CD4-positive, CD25-positive, alpha-beta regulatory T cell (primary cell): ENCODE measurements around the gene CHCHD4. TPM values are rescaled to one million over a fixed set of nuclear protein-coding genes. Genes with fewer than 3 reads are reported as not detected.

Experiments
- ATAC-seq, 2 donors: fragments of 150-1000 bp; cut with Tn5 transposase; one replicate each; pipeline ENCODE4 v1.10.0; 2021; ENCODE audit warnings: low read depth in 2 of 2, moderate number of reproducible peaks in 2 of 2, moderate library complexity in 1 of 2
- DNase-seq, 3 donors: peaks; one replicate each; pipeline versions ENCODE4 v3.0.0 to v3.0.0-alpha.2; 2012 to 2022; ENCODE audit warnings: mixed read lengths in 1 of 3
- H3K27ac ChIP-seq: one replicate; pipeline ENCODE4 v1.7.0; 2013; ENCODE audit warnings: mild to moderate bottlenecking, low read length; ENCODE audit not compliant: insufficient read depth, poor library complexity, severe bottlenecking
- H3K27me3 ChIP-seq: one replicate; pipeline ENCODE4 v1.7.0; 2013; ENCODE audit warnings: low read length; ENCODE audit not compliant: control insufficient read depth, insufficient read depth
- H3K36me3 ChIP-seq: one replicate; pipeline ENCODE4 v1.7.0; 2013; ENCODE audit warnings: mild to moderate bottlenecking, low read length, moderate library complexity; ENCODE audit not compliant: control insufficient read depth, insufficient read depth
- H3K4me1 ChIP-seq: 2 replicates; pipeline ENCODE4 v1.7.0; 2013; ENCODE audit warnings: mild to moderate bottlenecking, low read length; ENCODE audit not compliant: insufficient read depth, control insufficient read depth, poor library complexity, severe bottlenecking
- H3K4me3 ChIP-seq: one replicate; pipeline ENCODE4 v1.7.0; 2013; ENCODE audit warnings: low read depth, mild to moderate bottlenecking, low read length, moderate library complexity
- H3K9me3 ChIP-seq, 2 experiments: 1 replicate in 1 of 2; 2 replicates in 1 of 2; pipeline ENCODE4 v1.7.0; 2013; ENCODE audit warnings: low read length in 2 of 2, mild to moderate bottlenecking in 1 of 2, moderate library complexity in 1 of 2; ENCODE audit not compliant: control insufficient read depth in 2 of 2
- H3K27ac Mint-ChIP-seq, 3 donors: one replicate each; pipeline ENCODE4 v1.8.0; 2020 to 2022; ENCODE audit warnings: mild to moderate bottlenecking in 3 of 3, mixed read lengths in 3 of 3, moderate library complexity in 2 of 3
- H3K27me3 Mint-ChIP-seq: one replicate; pipeline ENCODE4 v1.8.0; 2022; ENCODE audit warnings: mild to moderate bottlenecking, mixed read lengths
- H3K36me3 Mint-ChIP-seq: one replicate; pipeline ENCODE4 v1.8.0; 2020; ENCODE audit warnings: mixed read lengths
- H3K4me1 Mint-ChIP-seq, 4 donors: one replicate each; pipeline ENCODE4 v1.8.0; 2020 to 2022; ENCODE audit warnings: mixed read lengths in 4 of 4, mild to moderate bottlenecking in 1 of 4
- H3K4me3 Mint-ChIP-seq, 4 donors: one replicate each; pipeline ENCODE4 v1.8.0; 2020 to 2022; ENCODE audit warnings: mild to moderate bottlenecking in 4 of 4, mixed read lengths in 4 of 4, moderate library complexity in 3 of 4
- H3K9me3 Mint-ChIP-seq, 7 donors: one replicate each; pipeline ENCODE4 v1.8.0; 2020 to 2022; ENCODE audit warnings: mixed read lengths in 7 of 7, mild to moderate bottlenecking in 3 of 7, moderate library complexity in 2 of 7
- polyA plus RNA-seq, 4 donors: library from polyadenylated mRNA; unstranded; fragments of 300-500 nt; fragmentation: Illumina TruSeq; gene quantifications; one replicate each; pipeline ENCODE4 v1.2.3, GENCODE V29; 2021
- total RNA-seq: library from RNA; stranded (reverse); gene quantifications from one replicate; pipeline ENCODE4 v1.2.3, GENCODE V29; 2022

The CHCHD4 gene
- total RNA-seq (3.6 TPM), polyA plus RNA-seq (10 to 100 TPM; 10.3 to 21.1 (median 16.5) TPM)

DNA sequence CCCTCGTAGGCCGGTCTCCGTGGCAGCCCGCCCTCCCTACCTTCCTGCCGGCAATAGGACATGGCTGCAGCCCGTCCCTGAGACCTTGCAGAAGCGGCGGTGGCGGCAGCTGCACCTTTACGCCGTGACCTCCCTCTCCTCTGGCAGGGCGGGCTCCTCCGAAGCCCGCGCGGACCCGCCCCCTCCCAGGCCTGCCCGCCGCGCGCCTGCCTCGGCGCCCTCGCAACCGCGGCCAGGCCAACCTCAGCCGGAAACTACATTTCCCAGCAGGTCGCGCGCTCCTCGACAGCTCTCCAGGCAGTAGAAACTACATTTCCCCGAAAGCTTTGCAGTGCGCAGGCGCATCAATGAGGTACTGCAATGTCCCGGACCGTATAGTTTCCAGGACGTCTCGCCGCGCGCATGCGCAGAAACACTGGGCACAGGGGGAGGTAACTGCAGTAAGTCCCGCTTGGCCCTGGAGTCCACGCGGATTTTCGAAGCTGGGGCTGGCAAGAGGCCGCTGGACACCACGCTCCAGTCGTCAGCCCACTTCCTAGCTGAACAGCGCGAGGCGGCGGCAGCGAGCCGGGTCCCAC, at the start of gene CHCHD4, which contains the start of gene TMEM43:
TSS of gene CHCHD4 (minus strand) at position 256 of the 578 bp plus-strand sequence. CDS start at position 62, 194 bp downstream.
TSS of gene TMEM43 (plus strand) at position 438 of the 578 bp plus-strand sequence. CDS start 142 bp downstream, outside the sequence.
- H3K4me1 ChIP-seq: peaks cover 44% of the 10 kb centered on the region
- peak; percentile 98 to 99 (median 99) for DNase-seq
- H3K36me3 ChIP-seq: peaks cover 20% of the 10 kb centered on the region
- peak; percentile 91 to 93 for ATAC-seq
- Mint-ChIP-seq H3K4me3 (peak within 1 kb of the TSS; percentile 95 to 100 (median 96)), H3K4me1 (peaks cover 12 to 63% (median 49%) of the 10 kb centered on the region in 4 donors), H3K9me3 (no peaks in the 10 kb centered on the region), H3K36me3 (peaks cover 41% of the 10 kb centered on the region), H3K27me3 (no peaks in the 10 kb centered on the region), H3K27ac (peak within 1 kb of the TSS; percentile 85 to 96 (median 95))
- no peaks in the 10 kb centered on the region for H3K27me3 ChIP-seq
- peak within 1 kb of the TSS; percentile 86 for H3K4me3 ChIP-seq
- H3K27ac ChIP-seq: peak within 1 kb of the TSS; percentile 83
- no peaks in the 10 kb centered on the region for H3K9me3 ChIP-seq

DNA sequence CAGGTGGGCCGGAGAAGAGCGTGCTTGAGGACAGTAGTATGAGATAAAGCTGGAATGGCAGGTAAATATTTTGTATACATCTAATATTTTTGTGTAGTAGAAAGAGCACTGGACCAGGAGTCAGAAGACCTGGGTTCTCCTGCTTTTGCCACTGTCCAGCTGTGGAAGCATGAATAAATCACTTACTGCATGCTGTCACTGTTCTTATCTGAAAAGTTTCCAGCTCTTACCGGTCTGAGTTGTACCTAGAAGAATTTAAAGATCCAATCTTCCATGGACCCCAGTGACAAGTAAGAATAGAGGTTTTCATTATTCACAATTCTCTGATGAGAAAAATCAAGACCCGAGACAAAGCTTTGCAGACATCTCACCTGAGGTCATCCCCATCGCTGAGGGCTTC, 47.8 kb upstream of the CHCHD4 start:
- H3K27ac ChIP-seq: no peak overlapping the region
- H3K4me3 ChIP-seq: no peak overlapping the region
- Mint-ChIP-seq H3K27ac (peak overlapping the region in 1 of 3 donors; percentile 45), H3K4me1 (peaks cover 34 to 64% (median 62%) of the 10 kb centered on the region in 4 donors), H3K4me3 (no peak overlapping the region), H3K9me3 (no peaks in the 10 kb centered on the region), H3K36me3 (peaks cover 53% of the 10 kb centered on the region), H3K27me3 (no peaks in the 10 kb centered on the region)
- no peaks in the 10 kb centered on the region for H3K9me3 ChIP-seq
- DNase-seq: no peak
- H3K4me1 ChIP-seq: peaks cover 33% of the 10 kb centered on the region
- H3K27me3 ChIP-seq: no peaks in the 10 kb centered on the region
- H3K36me3 ChIP-seq: peaks cover 54% of the 10 kb centered on the region
- ATAC-seq: no peak

DNA sequence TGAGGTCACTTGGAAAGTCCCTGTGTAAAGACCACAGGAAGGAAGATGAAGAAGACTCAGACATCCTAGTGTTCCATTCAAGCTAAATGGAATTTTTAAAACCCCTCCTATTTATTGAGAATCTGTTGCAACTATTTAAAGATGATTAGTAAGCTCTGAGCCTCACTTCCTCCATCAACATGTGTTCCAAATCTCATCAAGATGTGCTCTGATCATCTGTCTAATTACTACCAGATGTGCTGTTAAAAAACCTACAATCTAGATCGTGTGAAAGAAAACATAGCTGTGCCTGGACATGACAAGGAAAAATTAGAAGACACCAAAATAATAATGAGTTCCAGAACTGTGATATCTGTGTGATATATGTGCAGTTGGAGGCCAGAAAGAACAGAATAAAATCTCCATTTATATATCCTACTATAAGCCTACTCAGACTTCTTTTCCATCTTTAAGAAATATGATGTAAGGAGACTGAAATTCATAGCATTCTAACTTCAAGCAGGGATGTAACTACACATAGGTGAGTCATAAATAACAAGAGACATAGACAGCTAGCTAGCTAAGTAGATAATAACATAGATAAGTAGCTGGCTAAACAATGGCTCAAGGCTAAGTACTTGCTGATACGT, 46.0 kb upstream of the CHCHD4 start:
- H3K4me1 ChIP-seq: peaks cover 16% of the 10 kb centered on the region
- no peaks in the 10 kb centered on the region for H3K9me3 Mint-ChIP-seq
- no peak for ATAC-seq
- H3K27me3 Mint-ChIP-seq: no peaks in the 10 kb centered on the region
- H3K36me3 ChIP-seq: peaks cover 71% of the 10 kb centered on the region
- H3K9me3 ChIP-seq: no peaks in the 10 kb centered on the region
- H3K4me1 Mint-ChIP-seq: peaks cover 27 to 54% (median 48%) of the 10 kb centered on the region in 4 donors
- no peak overlapping the region for H3K4me3 ChIP-seq
- no peak overlapping the region for H3K4me3 Mint-ChIP-seq
- H3K27me3 ChIP-seq: no peaks in the 10 kb centered on the region
- H3K27ac ChIP-seq: no peak overlapping the region
- DNase-seq: no peak
- peaks cover 71% of the 10 kb centered on the region for H3K36me3 Mint-ChIP-seq
- peak overlapping the region in 1 of 3 donors; percentile 5 for H3K27ac Mint-ChIP-seq

DNA sequence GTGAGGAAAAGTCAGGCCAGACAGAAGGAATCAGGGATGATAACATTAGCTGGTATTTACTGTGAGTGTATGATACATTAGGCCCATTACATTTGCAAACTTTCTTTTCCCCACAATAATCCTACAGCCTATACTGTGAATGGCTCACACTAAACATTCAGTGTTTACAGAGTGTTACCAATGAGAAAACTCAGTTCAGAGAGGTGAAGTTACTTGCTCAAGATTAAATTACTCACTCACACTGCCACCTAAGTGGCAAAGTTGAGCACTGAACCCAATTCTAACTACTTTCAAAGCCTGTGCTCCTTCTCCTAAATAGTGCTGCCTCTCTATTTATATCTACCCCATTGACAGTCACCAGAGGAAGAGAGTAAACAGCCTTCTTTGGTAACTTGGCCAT, 45.2 kb upstream of the CHCHD4 start:
- Histone ChIP-seq H3K4me3 (no peak overlapping the region), H3K4me1 (peaks cover 8% of the 10 kb centered on the region), H3K27me3 (no peaks in the 10 kb centered on the region), H3K36me3 (peaks cover 79% of the 10 kb centered on the region), H3K27ac (no peak overlapping the region), H3K9me3 (no peaks in the 10 kb centered on the region)
- no peaks in the 10 kb centered on the region for H3K27me3 Mint-ChIP-seq
- ATAC-seq (no peak), DNase-seq (no peak)
- no peaks in the 10 kb centered on the region for H3K9me3 Mint-ChIP-seq
- H3K4me3 Mint-ChIP-seq: no peak overlapping the region
- peaks cover 78% of the 10 kb centered on the region for H3K36me3 Mint-ChIP-seq
- peaks cover 19 to 47% (median 40%) of the 10 kb centered on the region in 4 donors for H3K4me1 Mint-ChIP-seq
- peak overlapping the region in 1 of 3 donors; percentile 47 for H3K27ac Mint-ChIP-seq

DNA sequence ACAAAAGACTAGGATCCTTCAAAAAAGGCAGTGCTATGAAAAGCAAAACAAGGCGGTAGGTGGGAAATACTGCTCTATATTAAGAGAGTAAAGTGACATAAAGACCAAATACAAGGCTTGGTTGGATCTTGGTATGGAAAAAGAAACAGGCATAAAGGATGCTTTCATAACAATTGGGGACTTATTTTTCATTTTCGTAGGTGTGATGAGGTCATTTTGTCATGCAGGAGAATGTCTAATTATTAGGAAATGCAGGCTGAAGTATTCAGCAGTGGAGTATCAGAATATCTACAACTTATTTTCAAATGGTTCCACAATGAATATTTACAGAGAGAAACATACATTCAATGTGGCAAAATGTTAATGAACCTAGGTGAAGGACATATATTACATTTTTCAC, 44.8 kb upstream of the CHCHD4 start:
- Mint-ChIP-seq H3K36me3 (peaks cover 83% of the 10 kb centered on the region), H3K27me3 (no peaks in the 10 kb centered on the region), H3K4me1 (peaks cover 18 to 44% (median 36%) of the 10 kb centered on the region in 4 donors), H3K4me3 (no peak overlapping the region), H3K9me3 (no peaks in the 10 kb centered on the region), H3K27ac (peak overlapping the region in 1 of 3 donors; percentile 47)
- H3K4me1 ChIP-seq: peaks cover 4% of the 10 kb centered on the region
- no peak for DNase-seq
- H3K9me3 ChIP-seq: no peaks in the 10 kb centered on the region
- no peak overlapping the region for H3K27ac ChIP-seq
- ATAC-seq: no peak
- no peak overlapping the region for H3K4me3 ChIP-seq
- H3K27me3 ChIP-seq: no peaks in the 10 kb centered on the region
- peaks cover 83% of the 10 kb centered on the region for H3K36me3 ChIP-seq

DNA sequence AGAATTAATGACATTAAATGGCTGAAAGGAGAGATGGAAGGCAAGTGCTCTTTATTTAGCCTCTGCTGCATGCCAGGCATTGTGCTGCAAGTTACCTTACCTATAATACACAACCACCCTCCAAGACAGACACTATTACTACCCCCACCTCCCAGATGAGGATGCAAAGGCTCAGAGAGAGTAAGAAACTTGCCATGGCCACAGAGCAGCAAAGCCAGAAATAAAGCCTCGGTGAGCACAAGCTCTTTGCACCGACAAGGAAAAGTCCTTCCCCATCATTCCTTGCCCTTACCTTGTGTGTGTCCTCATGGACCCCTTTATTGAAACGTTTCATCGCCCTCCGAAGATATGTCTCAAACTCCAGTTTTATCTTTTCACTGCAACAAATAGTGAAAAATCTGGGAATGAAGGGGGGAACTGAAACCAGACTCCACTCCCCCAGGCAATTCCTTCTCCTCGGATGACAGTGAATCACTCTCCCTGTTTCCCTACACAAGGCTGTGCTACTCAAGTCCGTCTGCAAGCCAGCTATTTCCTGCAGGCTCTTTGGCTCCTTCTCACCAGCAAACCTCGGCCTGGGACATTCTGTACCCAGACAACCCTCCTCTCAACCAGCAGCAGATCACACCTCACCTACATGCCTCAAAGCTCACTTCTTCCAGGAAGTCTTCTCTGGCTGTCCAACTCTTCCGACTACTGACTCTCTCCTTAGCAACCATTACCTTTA, 42.4 kb upstream of the CHCHD4 start:
- ATAC-seq: no peak
- H3K4me1 Mint-ChIP-seq: peaks cover 13 to 34% (median 24%) of the 10 kb centered on the region in 4 donors
- no peak overlapping the region for H3K27ac ChIP-seq
- peaks cover 4 to 6% of the 10 kb centered on the region in 2 experiments for H3K9me3 ChIP-seq
- peaks cover 95% of the 10 kb centered on the region for H3K36me3 Mint-ChIP-seq
- no peaks in the 10 kb centered on the region for H3K4me1 ChIP-seq
- no peak overlapping the region for H3K4me3 ChIP-seq
- H3K27ac Mint-ChIP-seq: peak overlapping the region in 2 of 3 donors; percentile 33 to 92
- H3K27me3 ChIP-seq: no peaks in the 10 kb centered on the region
- no peaks in the 10 kb centered on the region for H3K27me3 Mint-ChIP-seq
- peaks cover 99% of the 10 kb centered on the region for H3K36me3 ChIP-seq
- no peak for DNase-seq
- peaks cover 0 to 7% (median 0%) of the 10 kb centered on the region in 7 donors for H3K9me3 Mint-ChIP-seq
- no peak overlapping the region for H3K4me3 Mint-ChIP-seq

DNA sequence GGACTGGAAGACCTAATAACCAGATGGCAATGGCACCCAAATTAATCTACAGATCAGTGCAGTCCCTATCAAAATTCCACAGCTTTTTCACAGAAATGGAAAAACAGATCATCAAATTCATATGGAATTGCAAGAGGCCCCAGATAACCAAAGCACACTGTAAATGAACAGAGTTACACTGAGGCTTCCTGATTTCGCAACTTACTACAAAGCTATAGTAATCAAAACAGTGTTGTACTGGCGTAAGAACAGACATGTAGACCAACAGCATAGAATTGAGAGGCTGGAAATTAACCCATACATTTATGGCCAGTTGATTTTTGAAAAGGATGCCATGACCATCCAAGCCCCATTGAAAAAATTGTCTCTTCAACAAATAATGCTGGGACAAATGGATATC, 37.5 kb upstream of the CHCHD4 start:
- H3K27me3 ChIP-seq: no peaks in the 10 kb centered on the region
- H3K27ac ChIP-seq: no peak overlapping the region
- no peaks in the 10 kb centered on the region for H3K4me1 ChIP-seq
- Mint-ChIP-seq H3K27ac (no peak overlapping the region), H3K36me3 (peaks cover 94% of the 10 kb centered on the region), H3K27me3 (no peaks in the 10 kb centered on the region), H3K9me3 (peaks cover 0 to 20% (median 6%) of the 10 kb centered on the region in 7 donors), H3K4me3 (no peak overlapping the region), H3K4me1 (peaks cover 0 to 15% (median 5%) of the 10 kb centered on the region in 4 donors)
- no peak overlapping the region for H3K4me3 ChIP-seq
- DNase-seq: no peak
- H3K36me3 ChIP-seq: peaks cover 99% of the 10 kb centered on the region
- no peak for ATAC-seq
- peaks cover 18% of the 10 kb centered on the region in 2 experiments for H3K9me3 ChIP-seq
